H1 (cell line): ENCODE measurements around the gene FGFBP1. TPM values are rescaled to one million over a fixed set of nuclear protein-coding genes. Genes with fewer than 3 reads are reported as not detected.
A peak's percentile ranks its signal among the peaks of the same experiment; 100 is the strongest.

Experiments used
- CTCF ChIA-PET: fragments of 300-600 bp; sonication (Branson Sonifier 250); formaldehyde crosslinking; loops from one replicate; lab custom pipeline; 2021; ENCODE audit not compliant: partially characterized antibody; lab: Charles Lee
- POLR2A ChIA-PET: fragments of 300-600 bp; sonication (Branson Sonifier 250); formaldehyde crosslinking; loops from one replicate; lab custom pipeline; 2021; ENCODE audit warnings: inconsistent platforms; ENCODE audit not compliant: partially characterized antibody; lab: Charles Lee
- DNase-seq, 2 experiments: peaks; one replicate each; pipeline versions ENCODE4 v3.0.0 to v3.0.0-alpha.2; 2010 to 2022; ENCODE audit warnings: low spot score in 2 of 2, low read depth in 1 of 2, mixed read lengths in 1 of 2
- FAIRE-seq: peaks from 2 replicates; lab custom pipeline; 2011; peaks lifted over from hg19 to GRCh38; lab: Jason Lieb, UNC
- H2AFZ ChIP-seq: 2 replicates; pipeline ENCODE4 v1.8.1; 2012; ENCODE audit warnings: low read length, inconsistent platforms
- H2AK5ac ChIP-seq: 2 replicates; pipeline ENCODE4 v1.6.1; 2013; ENCODE audit warnings: low read depth, low read length
- H2BK120ac ChIP-seq: replicated peaks from 2 replicates; pipeline ENCODE3; 2013; ENCODE audit warnings: low read depth, low read length, inconsistent platforms
- H2BK12ac ChIP-seq: 2 replicates; pipeline ENCODE4 v1.6.1; 2013; ENCODE audit warnings: low read depth, low read length
- H2BK15ac ChIP-seq: 2 replicates; pipeline ENCODE4 v1.6.1; 2013; ENCODE audit warnings: low read length
- H2BK20ac ChIP-seq: 2 replicates; pipeline ENCODE4 v1.6.1; 2013; ENCODE audit warnings: low read length
- H2BK5ac ChIP-seq: 2 replicates; pipeline ENCODE4 v1.6.1; 2013; ENCODE audit warnings: low read depth, low read length
- H3K14ac ChIP-seq: 2 replicates; pipeline ENCODE4 v1.6.1; 2013; ENCODE audit warnings: inconsistent platforms; ENCODE audit not compliant: insufficient read length
- H3K18ac ChIP-seq: 2 replicates; pipeline ENCODE4 v1.6.1; 2013; ENCODE audit warnings: low read length; ENCODE audit errors: extremely low read depth
- H3K23ac ChIP-seq: 2 replicates; pipeline ENCODE4 v1.6.1; 2013; ENCODE audit warnings: inconsistent platforms; ENCODE audit not compliant: insufficient read length
- H3K23me2 ChIP-seq: 2 replicates; pipeline ENCODE4 v1.6.1; 2013; ENCODE audit warnings: low read depth, low read length
- H3K27ac ChIP-seq: 2 replicates; pipeline ENCODE4 v1.6.1; 2011; ENCODE audit warnings: low read depth, low read length, inconsistent platforms
- H3K27me3 ChIP-seq, 4 experiments: replicated peaks in 1 of 4; 1 replicate in 1 of 4; 2 replicates in 3 of 4; pipeline versions ENCODE4 v1.6.1 to v1.8.1; 2011 to 2013; ENCODE audit warnings: low read length in 3 of 4, mild to moderate bottlenecking in 3 of 4, inconsistent platforms in 2 of 4, mixed read lengths in 2 of 4, moderate library complexity in 1 of 4; ENCODE audit not compliant: control insufficient read depth in 3 of 4, insufficient read depth in 3 of 4; ENCODE audit errors: extremely low read depth in 1 of 4
- H3K36me3 ChIP-seq, 4 experiments: 2 replicates each; pipeline versions ENCODE4 v1.6.1 to v1.8.1; 2011 to 2013; ENCODE audit warnings: mild to moderate bottlenecking in 4 of 4, low read length in 3 of 4, moderate library complexity in 2 of 4, control low read depth in 1 of 4, inconsistent platforms in 1 of 4; ENCODE audit not compliant: insufficient read depth in 4 of 4, control insufficient read depth in 2 of 4
- H3K4ac ChIP-seq: replicated peaks from 2 replicates; pipeline ENCODE3; 2013; ENCODE audit warnings: low read length, low read depth, mixed read lengths, inconsistent platforms; ENCODE audit not compliant: insufficient read length
- H3K4me1 ChIP-seq, 4 experiments: replicated peaks in 1 of 4; 1 replicate in 1 of 4; 2 replicates in 3 of 4; pipeline versions ENCODE4 v1.6.1 to v1.8.1; 2011 to 2013; ENCODE audit warnings: low read length in 3 of 4, inconsistent platforms in 2 of 4, mixed read lengths in 1 of 4; ENCODE audit not compliant: insufficient read depth in 4 of 4, control insufficient read depth in 3 of 4
- H3K4me2 ChIP-seq, 2 experiments: 2 replicates each; pipeline versions ENCODE4 v1.6.1 to v1.8.1; 2011 to 2013; ENCODE audit warnings: low read depth in 2 of 2, low read length in 2 of 2, control low read depth in 1 of 2, inconsistent platforms in 1 of 2, mild to moderate bottlenecking in 1 of 2; ENCODE audit not compliant: insufficient read depth in 1 of 2
- H3K4me3 ChIP-seq, 4 experiments: fragments of 200-600, 300-600 bp in 1 of 4; sonication (generic), shearing (Covaris generic), sonication (Bioruptor Twin) in 1 of 4; 2 replicates each; pipeline versions ENCODE4 v1.5.1 to v1.8.1; 2011 to 2016; ENCODE audit warnings: low read length in 4 of 4, low read depth in 3 of 4, control low read depth in 2 of 4, inconsistent platforms in 2 of 4, mild to moderate bottlenecking in 2 of 4, mixed read lengths in 1 of 4, moderate library complexity in 1 of 4; ENCODE audit not compliant: insufficient read depth in 2 of 4; ENCODE audit errors: extremely low read depth in 1 of 4
- H3K56ac ChIP-seq: replicated peaks from 2 replicates; pipeline ENCODE3; 2013; ENCODE audit warnings: low read depth, mild to moderate bottlenecking, mixed read lengths, low read length, inconsistent platforms; ENCODE audit not compliant: insufficient read length
- H3K79me1 ChIP-seq: 2 replicates; pipeline ENCODE4 v1.6.1; 2013; ENCODE audit warnings: low read depth, low read length, control low read depth
- H3K79me2 ChIP-seq, 2 experiments: 2 replicates each; pipeline versions ENCODE4 v1.6.1 to v1.8.1; 2012 to 2013; ENCODE audit warnings: low read length in 2 of 2, mild to moderate bottlenecking in 2 of 2, inconsistent platforms in 1 of 2; ENCODE audit not compliant: insufficient read depth in 2 of 2, control insufficient read depth in 1 of 2
- H3K9ac ChIP-seq, 4 experiments: replicated peaks in 1 of 4; 1 replicate in 1 of 4; 2 replicates in 3 of 4; pipeline versions ENCODE4 v1.6.1 to v1.8.1; 2011 to 2013; ENCODE audit warnings: low read depth in 3 of 4, low read length in 3 of 4, control low read depth in 2 of 4, mild to moderate bottlenecking in 2 of 4, moderate library complexity in 2 of 4, inconsistent platforms in 1 of 4; ENCODE audit errors: extremely low read depth in 1 of 4
- H3K9me3 ChIP-seq, 2 experiments: 2 replicates each; pipeline versions ENCODE4 v1.6.1 to v1.8.1; 2012 to 2013; ENCODE audit warnings: mild to moderate bottlenecking in 2 of 2, moderate library complexity in 2 of 2, control low read depth in 1 of 2, inconsistent platforms in 1 of 2, low read depth in 1 of 2, low read length in 1 of 2, mixed read lengths in 1 of 2; ENCODE audit not compliant: insufficient read depth in 2 of 2
- H4K20me1 ChIP-seq, 2 experiments: replicated peaks in 1 of 2; 2 replicates each; pipeline versions ENCODE3 to v1.8.1; 2011 to 2013; ENCODE audit warnings: inconsistent platforms in 2 of 2, low read length in 2 of 2, mild to moderate bottlenecking in 1 of 2; ENCODE audit not compliant: insufficient read depth in 2 of 2, control insufficient read depth in 1 of 2
- H4K5ac ChIP-seq: 2 replicates; pipeline ENCODE4 v1.6.1; 2013; ENCODE audit warnings: low read length, low read depth, mixed read lengths, inconsistent platforms; ENCODE audit not compliant: insufficient read length
- H4K8ac ChIP-seq: 2 replicates; pipeline ENCODE4 v1.8.0; 2013; ENCODE audit warnings: mild to moderate bottlenecking, moderate library complexity, low read length, inconsistent platforms; ENCODE audit not compliant: insufficient read depth; ENCODE audit errors: extremely low read depth
- H4K91ac ChIP-seq: replicated peaks from 2 replicates; pipeline ENCODE3; 2013; ENCODE audit warnings: low read length, mixed read lengths, inconsistent platforms; ENCODE audit not compliant: insufficient read length
- BCL11A ChIP-seq, 2 experiments: IDR thresholded peaks; one replicate each; pipeline ENCODE4 v1.6.1; 2011; ENCODE audit warnings: low read depth in 2 of 2, low read length in 2 of 2, mild to moderate bottlenecking in 2 of 2
- BRCA1 ChIP-seq: IDR thresholded peaks from 2 replicates; pipeline ENCODE4 v1.6.1; 2012; ENCODE audit warnings: low read depth, low read length, improper control_type of control experiment
- EZH2 ChIP-seq: fragments of 200-600 bp; sonication (generic); IDR thresholded peaks from 2 replicates; pipeline ENCODE4 v1.7.1; 2012; ENCODE audit warnings: low read depth, mild to moderate bottlenecking, moderate library complexity, low read length, inconsistent platforms; ENCODE audit not compliant: severe bottlenecking
- GABPA ChIP-seq: IDR thresholded peaks from 2 replicates; pipeline ENCODE4 v1.6.1; 2011; ENCODE audit warnings: mild to moderate bottlenecking, low read length, moderate library complexity, borderline replicate concordance; ENCODE audit not compliant: insufficient read depth
- JUN ChIP-seq: IDR thresholded peaks from 2 replicates; pipeline ENCODE4 v1.6.1; 2011; ENCODE audit warnings: low read depth, mild to moderate bottlenecking, improper control_type of control experiment, low read length
- KDM4A ChIP-seq: IDR thresholded peaks from one replicate; pipeline ENCODE4 v1.7.1; 2012; ENCODE audit warnings: low read depth, mild to moderate bottlenecking, moderate library complexity, low read length, inconsistent platforms; ENCODE audit not compliant: severe bottlenecking
- MAX ChIP-seq: IDR thresholded peaks from 2 replicates; pipeline ENCODE4 v1.6.1; 2012; ENCODE audit warnings: inconsistent platforms
- SP4 ChIP-seq: IDR thresholded peaks from 2 replicates; pipeline ENCODE4 v1.6.1; 2012; ENCODE audit warnings: low read length, inconsistent platforms
- TAF1 ChIP-seq: IDR thresholded peaks from 2 replicates; pipeline ENCODE4 v1.6.1; 2011; ENCODE audit warnings: mild to moderate bottlenecking, low read depth, low read length
- USF2 ChIP-seq: IDR thresholded peaks from 2 replicates; pipeline ENCODE4 v1.6.1; 2011; ENCODE audit warnings: low read length, improper control_type of control experiment
- ZNF274 ChIP-seq: IDR thresholded peaks from 2 replicates; pipeline ENCODE4 v1.7.0; 2012; ENCODE audit warnings: low read length, borderline replicate concordance; ENCODE audit errors: extremely low read depth
- WGBS, 2 experiments: shearing (Covaris generic) in 1 of 2; methylation state at CpG; one replicate each; pipeline versions ENCODE4 v1.1.6 to v1.1.7; 2013 to 2015; ENCODE audit warnings: low lambda C conversion rate in 2 of 2, mixed read lengths in 2 of 2, inconsistent platforms in 1 of 2, low coverage in 1 of 2, missing lambda C conversion rate in 1 of 2; ENCODE audit not compliant: insufficient replicate concordance in 2 of 2, insufficient coverage in 1 of 2, insufficient read length in 1 of 2; ENCODE audit errors: extremely low coverage in 1 of 2, missing lambda C conversion rate in 1 of 2; 5-methylcytosine and 5-hydroxymethylcytosine counted together
- polyA plus RNA-seq, 7 experiments: library from polyadenylated mRNA; depleted of rRNA in 3 of 7; stranded (reverse) in 5 of 7; unstranded in 2 of 7; fragments of >200 nt in 5 of 7; fragments of 200-250 nt in 2 of 7; gene quantifications; 1 replicate in 5 of 7; 2 replicates in 1 of 7; 4 replicates in 1 of 7; pipeline versions ENCODE4 v1.2.1 to v1.2.3, GENCODE V29; 2011 to 2013; ENCODE audit warnings: missing spikeins in 2 of 7, mixed read lengths in 2 of 7
- total RNA-seq: library from RNA; stranded (reverse); fragmentation: NEBNext Ultra II Directional; extraction: Animal tissue kit (Norgen Biotek cat#: 25700); gene quantifications from 2 replicates; pipeline ENCODE4 v1.2.1, GENCODE V29; 2021

Gene FGFBP1
- total and polyA plus RNA-seq, 2 of the 8 experiments (the other 6 are each of a cell fraction or from before 2014, with no cell fraction given) = 0.17 to 0.20 TPM

GRCh38 chr4:15906020-15906443 is 32.5 kb downstream of the FGFBP1 start:
- DNase-seq (peak; percentile 79 to 80), FAIRE-seq (no peak)
- Histone ChIP-seq H3K27ac (no peak overlapping the region; the same call in 1 of the 2 replicates), H3K14ac (no peak overlapping the region), H4K8ac (peak overlapping the region; percentile 90), H3K79me1 (no peaks in the 10 kb centered on the region), H3K4ac (no peak overlapping the region), H3K27me3 (no peaks in the 10 kb centered on the region), H2BK20ac (no peak overlapping the region), H3K23ac (no peak overlapping the region), H2BK120ac (no peak overlapping the region), H2AFZ (peak overlapping the region; percentile 66; the same call in 1 of the 2 replicates), H3K79me2 (no peaks in the 10 kb centered on the region), H3K4me2 (peak overlapping the region; percentile 68 to 70), H3K36me3 (no peaks in the 10 kb centered on the region), H3K9me3 (0 out of 4 replicates have a peak, but pooled peaks cover 0 to 3% of the 10 kb centered on the region in 2 experiments), H3K4me1 (peaks cover 0 to 2% (median 0%) of the 10 kb centered on the region in 4 experiments; a peak in 1 of 7 replicates), H3K9ac (peak overlapping the region in 2 of 4 experiments; percentile 21 to 47; a peak in 3 of 7 replicates), H4K20me1 (no peaks in the 10 kb centered on the region), H4K91ac (peak overlapping the region; percentile 45), H2BK15ac (peak overlapping the region; percentile 4; the same call in 1 of the 2 replicates), H2BK12ac (no peak overlapping the region; the same call in 1 of the 2 replicates), H4K5ac (no peak overlapping the region), H3K23me2 (no peaks in the 10 kb centered on the region), H3K18ac (peak overlapping the region; percentile 17; the same call in 1 of the 2 replicates), H2AK5ac (no peak overlapping the region), H2BK5ac (peak overlapping the region; percentile 36; the same call in 1 of the 2 replicates), H3K4me3 (peak overlapping the region; percentile 6 to 55 (median 30); a peak in 6 of 8 replicates), H3K56ac (no peak overlapping the region)
- whole genome bisulfite sequencing, 2 experiments = 15% methylated on average over 5 of the region's 25 CpGs; no CpG with 5 or more reads in 1 of the 2 experiments
- POLR2A ChIA-PET = interaction anchor here (0.7 kb wide), 1 partner anchor 177 kb away, joined by 3 read pairs; no protein-coding TSS in a partner anchor
- CTCF ChIA-PET = interaction anchor here (1.1 to 2.5 kb wide), 6 partner anchors 11 to 100 kb away, joined by 4 to 11 read pairs (median 6); no protein-coding TSS in a partner anchor
- no peak for TF ChIP-seq BCL11A (IDR thresholded peaks at IDR 0.05; ENCODE audit: low read depth in 2 of 2, low read length in 2 of 2)
- peak; percentile 48; the same call in 1 of the 2 replicates for TF ChIP-seq JUN
- TF ChIP-seq SP4 = no peak
- no peak for TF ChIP-seq USF2
- no peak for TF ChIP-seq ZNF274
- TF ChIP-seq BRCA1 = no peak
- no peak for TF ChIP-seq GABPA
- peak; percentile 58; the same call in 1 of the 2 replicates for TF ChIP-seq TAF1
- no peak for TF ChIP-seq EZH2
- TF ChIP-seq KDM4A = peak; percentile 53
- TF ChIP-seq MAX = peak; percentile 47; the same call in 1 of the 2 replicates
